Rectal smooth muscle tissue (tissue), 1 donor: Measurements from ENCODE around the gene AKAP3.

Source experiments
- H3K27ac ChIP-seq: one replicate; pipeline ENCODE4 v1.7.0; 2013; ENCODE audit warnings: low read depth, low read length, inconsistent platforms
- H3K27me3 ChIP-seq: one replicate; pipeline ENCODE4 v1.7.0; 2013; ENCODE audit warnings: low read length; ENCODE audit not compliant: control insufficient read depth, insufficient read depth
- H3K36me3 ChIP-seq: one replicate; pipeline ENCODE4 v1.7.0; 2013; ENCODE audit warnings: low read length; ENCODE audit not compliant: control insufficient read depth, insufficient read depth
- H3K4me1 ChIP-seq: one replicate; pipeline ENCODE4 v1.7.0; 2013; ENCODE audit warnings: low read length; ENCODE audit not compliant: control insufficient read depth, insufficient read depth
- H3K4me3 ChIP-seq: one replicate; pipeline ENCODE4 v1.7.0; 2013; ENCODE audit warnings: low read length
- H3K9ac ChIP-seq: one replicate; pipeline ENCODE4 v1.7.0; 2013; ENCODE audit warnings: low read length

AKAP3 gene

DNA sequence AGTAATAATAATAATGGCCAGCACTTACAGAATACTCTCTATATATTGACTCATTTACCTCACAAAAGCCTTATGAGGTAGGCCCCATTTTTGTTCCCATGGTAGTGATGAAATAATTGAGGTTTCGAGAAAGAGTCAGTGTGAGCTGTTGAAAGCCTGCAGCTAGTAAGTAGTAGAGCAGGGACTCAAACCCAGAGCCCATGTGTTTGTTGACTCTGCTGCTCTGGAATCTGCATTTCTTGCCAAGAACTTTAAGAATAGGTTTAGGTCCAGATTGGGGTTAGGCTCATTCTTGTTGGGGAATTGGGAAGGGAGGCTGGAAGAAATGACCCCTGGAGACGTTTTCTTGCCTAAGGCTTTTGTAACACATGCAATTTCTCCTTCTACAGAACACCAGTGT, 58.9 kb downstream of the AKAP3 start:
- no peak overlapping the region for H3K4me3 ChIP-seq
- no peaks in the 10 kb centered on the region for H3K4me1 ChIP-seq
- H3K9ac ChIP-seq = no peak overlapping the region
- no peaks in the 10 kb centered on the region for H3K36me3 ChIP-seq
- H3K27ac ChIP-seq = no peak overlapping the region
- H3K27me3 ChIP-seq = no peaks in the 10 kb centered on the region

DNA sequence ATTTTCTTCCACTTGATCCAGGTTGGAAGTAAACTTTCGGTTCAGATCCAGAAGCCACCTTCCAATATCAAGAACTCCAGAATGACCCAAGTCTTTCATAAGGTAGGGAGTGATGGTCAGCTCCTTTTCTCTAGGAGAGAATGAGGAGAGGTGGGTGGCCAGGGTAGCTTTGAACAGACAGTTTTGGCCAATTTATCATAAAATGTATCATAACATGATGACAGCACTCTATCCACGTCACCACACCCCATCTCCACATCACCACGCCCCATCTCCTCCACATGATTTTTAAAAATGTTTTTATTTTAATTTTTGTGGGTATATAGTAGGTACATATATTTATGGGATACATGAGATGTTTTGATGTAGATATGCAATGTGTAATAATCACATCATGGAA, 59.9 kb downstream of the AKAP3 start:
- H3K36me3 ChIP-seq = no peaks in the 10 kb centered on the region
- H3K9ac ChIP-seq = no peak overlapping the region
- H3K27ac ChIP-seq = no peak overlapping the region
- no peaks in the 10 kb centered on the region for H3K27me3 ChIP-seq
- no peaks in the 10 kb centered on the region for H3K4me1 ChIP-seq
- H3K4me3 ChIP-seq = no peak overlapping the region

DNA sequence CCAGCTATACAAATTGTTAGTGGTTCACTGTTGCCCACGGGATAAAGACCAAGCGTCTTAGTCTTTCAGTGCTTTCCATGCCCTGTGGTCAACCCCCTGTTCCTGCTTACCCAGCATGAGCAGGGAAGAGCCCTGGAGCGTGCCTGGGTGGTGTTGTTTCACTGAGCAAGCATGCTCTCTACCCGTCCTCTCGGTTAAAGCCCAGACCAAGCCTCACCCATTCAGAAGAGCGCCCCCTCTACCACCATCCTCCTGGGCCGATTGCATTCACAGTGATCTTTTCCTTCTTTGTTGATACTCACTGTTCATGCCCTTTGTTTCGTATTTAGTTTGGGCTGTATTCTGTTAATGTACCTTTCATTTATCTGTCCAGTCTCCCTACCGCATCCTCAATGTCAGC, 61.7 kb downstream of the AKAP3 start:
- Histone ChIP-seq H3K36me3 (no peaks in the 10 kb centered on the region), H3K4me1 (no peaks in the 10 kb centered on the region), H3K4me3 (no peak overlapping the region), H3K27ac (no peak overlapping the region), H3K27me3 (no peaks in the 10 kb centered on the region), H3K9ac (no peak overlapping the region)

DNA sequence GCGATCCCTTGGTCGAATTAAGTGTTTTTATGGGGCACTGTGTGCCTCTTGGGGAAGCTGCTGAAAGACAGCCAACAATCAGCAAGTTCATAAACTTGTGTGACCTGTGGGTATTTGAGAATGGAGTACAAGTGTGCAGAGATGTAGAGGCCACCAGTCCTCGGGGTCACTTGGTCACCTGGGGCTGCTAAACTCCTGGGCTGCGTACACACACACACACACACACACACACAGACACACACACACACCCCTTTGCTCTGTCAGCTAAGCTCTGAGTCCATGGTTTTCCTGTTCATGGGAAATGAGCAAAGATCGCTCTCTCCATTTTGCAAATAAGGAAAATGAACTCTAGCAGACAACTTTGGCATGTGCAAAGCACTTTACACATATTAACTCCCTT, 62.4 kb downstream of the AKAP3 start:
- Histone ChIP-seq H3K27ac (no peak overlapping the region), H3K4me3 (no peak overlapping the region), H3K27me3 (no peaks in the 10 kb centered on the region), H3K36me3 (no peaks in the 10 kb centered on the region), H3K9ac (no peak overlapping the region), H3K4me1 (no peaks in the 10 kb centered on the region)

DNA sequence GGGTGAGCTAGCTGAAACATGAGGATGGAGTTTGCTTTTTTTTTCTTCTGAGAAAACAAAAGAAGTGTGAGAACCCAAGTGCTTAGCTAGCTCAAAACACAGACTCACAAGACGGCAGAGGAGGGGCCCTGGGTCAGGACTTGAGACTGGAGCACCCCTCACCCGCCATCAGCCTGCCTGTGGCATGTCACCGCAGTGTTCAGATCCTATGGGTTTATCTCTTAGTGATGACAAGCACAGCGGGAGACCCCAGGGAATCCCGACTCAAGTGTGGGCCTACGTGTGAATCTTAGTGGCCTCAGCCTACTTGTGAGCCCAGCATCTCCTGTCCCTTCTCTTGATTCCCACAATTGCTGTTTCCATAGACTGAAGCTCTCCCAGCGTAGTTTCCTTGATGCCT, 64.0 kb downstream of the AKAP3 start:
- no peaks in the 10 kb centered on the region for H3K36me3 ChIP-seq
- no peak overlapping the region for H3K4me3 ChIP-seq
- H3K27ac ChIP-seq = no peak overlapping the region
- H3K27me3 ChIP-seq = no peaks in the 10 kb centered on the region
- H3K4me1 ChIP-seq = no peaks in the 10 kb centered on the region
- H3K9ac ChIP-seq = no peak overlapping the region

DNA sequence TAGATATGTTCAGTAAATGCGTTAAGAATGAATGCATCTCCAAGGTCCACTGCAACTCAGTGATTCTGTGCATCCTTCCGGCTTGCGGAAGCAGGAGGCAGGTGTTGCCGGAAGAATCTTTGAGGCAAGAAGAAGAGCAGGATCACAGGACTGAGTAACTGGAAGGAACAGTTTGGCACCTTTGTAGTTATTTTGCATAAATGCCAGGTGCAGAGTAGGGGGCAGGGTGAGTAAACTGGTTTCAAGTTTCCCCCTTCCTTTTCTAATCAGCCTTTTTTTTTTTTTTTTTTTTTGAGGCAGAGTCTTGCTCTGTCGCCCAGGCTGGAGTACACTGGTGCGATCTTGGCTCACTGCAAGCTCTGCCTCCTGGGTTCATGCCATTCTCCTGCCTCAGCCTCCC, 64.6 kb downstream of the AKAP3 start:
- Histone ChIP-seq H3K36me3 (no peaks in the 10 kb centered on the region), H3K9ac (no peak overlapping the region), H3K4me3 (no peak overlapping the region), H3K4me1 (no peaks in the 10 kb centered on the region), H3K27ac (no peak overlapping the region), H3K27me3 (no peaks in the 10 kb centered on the region)

DNA sequence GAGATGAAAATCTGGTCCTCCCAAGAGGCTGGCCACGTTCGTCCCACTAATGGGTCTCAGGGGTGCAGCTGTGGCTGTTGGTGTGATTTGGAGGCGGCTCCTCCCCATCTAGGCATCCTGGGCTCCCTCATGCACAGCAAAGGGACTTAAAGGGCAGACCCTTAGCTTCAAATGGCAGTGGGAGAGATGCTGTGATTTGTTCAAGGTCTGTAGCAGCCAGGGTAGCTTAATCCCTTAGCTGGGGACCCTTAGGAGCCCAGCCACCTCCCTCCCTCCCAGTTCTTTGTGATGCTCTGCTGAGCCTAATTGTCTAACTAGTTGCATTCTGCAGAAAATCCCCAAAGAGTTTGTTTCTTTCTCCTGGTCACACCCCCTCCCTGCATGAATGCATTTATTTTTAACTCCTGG, 68.6 kb downstream of the AKAP3 start:
- H3K4me3 ChIP-seq = no peak overlapping the region
- no peaks in the 10 kb centered on the region for H3K36me3 ChIP-seq
- H3K27ac ChIP-seq = no peak overlapping the region
- H3K27me3 ChIP-seq = no peaks in the 10 kb centered on the region
- no peak overlapping the region for H3K9ac ChIP-seq
- H3K4me1 ChIP-seq = no peaks in the 10 kb centered on the region

DNA sequence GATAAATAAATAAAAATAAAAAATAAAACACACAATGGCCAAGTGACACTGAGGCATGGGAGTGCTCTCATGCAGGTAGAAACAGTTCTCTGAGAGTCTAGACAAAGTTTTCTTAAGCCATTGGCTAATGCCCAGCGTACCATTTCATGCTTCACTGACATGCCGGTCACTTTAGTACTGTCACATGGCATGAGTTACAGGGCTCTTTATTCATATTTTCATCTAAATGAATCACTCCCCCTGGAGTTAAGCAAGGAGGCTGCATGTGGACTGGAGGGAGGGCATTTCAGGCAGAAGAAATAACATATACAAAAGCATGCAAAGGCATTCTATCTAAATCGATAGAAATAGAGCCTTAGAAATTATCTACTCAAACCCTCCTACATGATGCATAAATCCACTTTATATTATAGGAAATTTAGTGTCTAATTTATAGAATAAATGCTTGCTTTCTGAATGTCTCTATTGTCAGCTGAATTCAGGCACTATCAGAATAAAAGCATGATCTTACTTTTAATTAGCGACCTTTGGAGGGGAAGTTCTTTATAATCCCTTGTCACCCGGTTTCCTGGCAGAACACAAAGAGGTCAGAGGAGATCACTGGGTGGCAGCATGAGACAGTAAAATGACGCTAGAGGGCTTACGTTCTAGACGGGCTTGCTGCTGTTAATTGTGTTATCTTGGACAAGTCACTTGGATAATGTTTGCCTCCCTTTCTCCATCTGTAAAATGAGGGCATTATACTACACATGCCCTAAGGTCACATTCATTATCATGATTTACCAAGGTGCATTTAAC, 69.3 kb downstream of the AKAP3 start:
- Histone ChIP-seq H3K27me3 (no peaks in the 10 kb centered on the region), H3K27ac (no peak overlapping the region)

DNA sequence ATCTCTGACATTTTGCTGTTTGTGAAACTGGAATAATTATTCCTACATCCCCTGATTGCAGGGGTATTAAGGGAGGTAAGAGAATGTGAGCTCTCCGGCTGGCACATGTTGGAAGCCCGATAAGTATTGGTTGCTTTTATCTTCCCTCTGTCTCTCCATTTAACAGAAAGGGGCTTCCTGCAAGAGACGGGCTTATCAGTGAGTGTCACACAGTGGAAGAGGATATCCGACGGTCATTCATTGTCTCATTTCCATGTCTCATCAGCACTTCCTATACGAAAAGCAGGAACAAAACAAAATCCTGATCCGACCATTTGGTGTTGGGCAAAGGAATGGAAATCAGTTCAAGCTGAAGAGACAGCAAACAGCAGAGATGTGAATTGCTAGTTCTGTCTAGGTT, 76.2 kb downstream of the AKAP3 start:
- Histone ChIP-seq H3K27ac (no peak overlapping the region), H3K4me3 (no peak overlapping the region), H3K36me3 (no peaks in the 10 kb centered on the region), H3K4me1 (no peaks in the 10 kb centered on the region), H3K27me3 (no peaks in the 10 kb centered on the region), H3K9ac (no peak overlapping the region)

More for the DNA sequence above, 69.3 kb downstream of the AKAP3 start:
- H3K9ac ChIP-seq = no peak overlapping the region
- H3K4me3 ChIP-seq = no peak overlapping the region
- H3K36me3 ChIP-seq = no peaks in the 10 kb centered on the region
- no peaks in the 10 kb centered on the region for H3K4me1 ChIP-seq

DNA sequence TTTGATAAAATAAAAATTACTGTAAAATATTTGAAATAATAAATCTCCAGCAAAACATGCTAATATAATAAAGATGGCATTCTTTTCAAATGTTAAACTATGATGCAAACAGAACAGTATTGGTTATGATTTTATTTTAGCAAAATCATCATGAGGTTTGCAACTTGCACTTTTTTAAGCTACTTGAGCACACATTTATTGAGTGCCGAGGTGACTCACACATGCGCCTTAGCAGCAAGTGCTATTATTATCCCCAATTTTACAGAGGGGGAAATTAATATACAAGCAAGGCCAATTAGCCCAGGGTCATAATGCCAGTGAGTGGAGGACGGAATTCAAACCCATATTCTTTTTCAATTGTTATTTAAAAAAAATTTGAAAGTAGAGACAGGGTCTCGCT, 79.6 kb downstream of the AKAP3 start:
- H3K27ac ChIP-seq = no peak overlapping the region
- no peaks in the 10 kb centered on the region for H3K4me1 ChIP-seq
- H3K9ac ChIP-seq = no peak overlapping the region
- H3K36me3 ChIP-seq = no peaks in the 10 kb centered on the region
- no peak overlapping the region for H3K4me3 ChIP-seq
- no peaks in the 10 kb centered on the region for H3K27me3 ChIP-seq

DNA sequence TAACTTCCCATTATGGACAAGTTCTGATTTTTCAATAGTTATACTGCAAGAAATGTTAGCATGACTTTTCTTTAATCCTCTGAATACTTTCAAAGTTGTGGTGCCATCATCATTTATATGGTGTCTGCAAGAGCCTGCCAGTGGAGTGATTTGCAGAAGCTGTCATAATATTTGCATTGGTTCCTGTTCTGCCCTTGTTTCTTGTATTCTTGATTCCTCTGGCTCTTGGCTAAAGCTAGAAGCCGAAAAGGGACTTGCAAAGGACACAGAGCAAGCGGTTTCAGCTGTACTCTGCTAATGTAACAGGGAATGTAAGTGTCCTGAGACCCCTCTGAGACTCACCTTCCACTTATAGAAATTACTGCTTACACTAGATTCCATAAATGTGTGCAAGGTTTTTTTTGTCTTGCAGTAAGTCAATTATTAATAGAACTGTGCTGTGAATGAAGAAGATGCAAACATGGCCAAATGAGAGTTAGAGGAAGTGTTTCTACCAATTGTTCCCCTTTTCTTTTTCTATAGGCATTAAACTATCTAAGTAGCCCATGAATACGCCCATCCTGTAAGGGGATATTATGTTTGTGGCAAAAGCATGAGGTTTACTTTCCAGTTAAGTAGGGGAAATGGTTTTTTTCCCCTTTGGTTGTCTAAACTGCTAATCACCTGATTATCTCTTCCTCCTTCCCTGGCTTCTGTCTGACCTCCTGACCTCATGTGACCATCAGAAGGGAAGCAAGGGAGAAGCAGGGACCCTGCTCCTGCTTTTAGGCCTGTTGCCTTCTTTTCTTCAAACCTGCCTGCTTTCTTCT, 81.6 kb downstream of the AKAP3 start:
- Histone ChIP-seq H3K27me3 (no peaks in the 10 kb centered on the region), H3K36me3 (no peaks in the 10 kb centered on the region), H3K9ac (no peak overlapping the region), H3K4me1 (no peaks in the 10 kb centered on the region), H3K27ac (no peak overlapping the region), H3K4me3 (no peak overlapping the region)

DNA sequence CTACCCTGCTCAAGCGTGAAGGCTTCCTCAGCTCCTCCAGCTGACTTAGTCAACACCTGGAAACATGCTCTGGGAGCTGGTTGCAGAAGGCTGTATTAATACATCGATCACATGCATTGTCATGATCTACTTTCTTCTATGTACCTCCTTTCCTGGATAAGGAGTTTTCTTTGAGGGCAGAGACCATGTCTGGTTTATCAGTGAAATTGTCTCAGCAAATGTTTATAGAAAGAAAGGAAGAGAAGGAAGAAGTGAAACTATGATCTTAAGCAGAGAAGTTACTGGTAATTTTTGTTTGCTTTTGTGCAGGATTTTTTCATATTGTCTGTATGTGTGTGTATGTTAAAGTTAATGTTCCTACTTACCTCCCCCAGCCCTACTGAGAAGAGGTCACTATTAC, 82.4 kb downstream of the AKAP3 start:
- Histone ChIP-seq H3K27me3 (no peaks in the 10 kb centered on the region), H3K4me3 (no peak overlapping the region), H3K36me3 (no peaks in the 10 kb centered on the region), H3K4me1 (peaks cover 4% of the 10 kb centered on the region), H3K9ac (no peak overlapping the region), H3K27ac (no peak overlapping the region)
